ENCODE data around the gene ATP5F1E.
"Not testable (repeated sequence)": the region's sequence is repeated elsewhere in the genome, so short reads cannot be mapped to it uniquely, and the experiment has no call there.

ATP5F1E gene

GRCh38 chr20:59042796-59043631, 10.9 kb upstream of the ATP5F1E start:
- peak; percentile 38 to 93 (median 84) for DNase-seq

- DNase-seq: peak in 1 of 51 donors; percentile 58
Measured at GRCh38 chr20:59042151-59042795, 10.1 kb upstream of the ATP5F1E start, which contains the start of gene PRELID3B. PRELID3B (minus strand) TSS chr20:59042786; CDS start chr20:59042730, 56 bp downstream.

GRCh38 chr20:59041487-59041886, 9.4 kb upstream of the ATP5F1E start:
- DNase-seq: not testable (repeated sequence)

- no peak for DNase-seq
Measured at GRCh38 chr20:59040667-59041066, 8.5 kb upstream of the ATP5F1E start.

- DNase-seq: no peak
Measured at GRCh38 chr20:59039233-59039632, 7.1 kb upstream of the ATP5F1E start.

GRCh38 chr20:59037386-59037785, 5.3 kb upstream of the ATP5F1E start:
- DNase-seq: no peak

GRCh38 chr20:59035381-59035780, 3.2 kb upstream of the ATP5F1E start:
- no peak for DNase-seq

GRCh38 chr20:59033616-59034165, 1.6 kb upstream of the ATP5F1E start:
- no peak for DNase-seq

- DNase-seq: no peak
Measured at GRCh38 chr20:59033093-59033492, 958 bp upstream of the ATP5F1E start.

- no peak for DNase-seq
Measured at GRCh38 chr20:59032713-59033059, 551 bp upstream of the ATP5F1E start.

GRCh38 chr20:59031564-59032022, 542 bp downstream of the ATP5F1E start:
- no peak for DNase-seq

GRCh38 chr20:59030911-59031563, 1.1 kb downstream of the ATP5F1E start:
- DNase-seq: no peak

- no peak for DNase-seq
Measured at GRCh38 chr20:59028812-59029211, 3.3 kb downstream of the ATP5F1E start.

- DNase-seq: no peak
Measured at GRCh38 chr20:59027741-59028320, 4.3 kb downstream of the ATP5F1E start.

- DNase-seq: no peak
Measured at GRCh38 chr20:59026904-59027740, 5.0 kb downstream of the ATP5F1E start.

- DNase-seq: no peak
Measured at GRCh38 chr20:59025511-59025910, 6.6 kb downstream of the ATP5F1E start.

GRCh38 chr20:59025086-59025485, 7.0 kb downstream of the ATP5F1E start:
- no peak for DNase-seq

- DNase-seq: no peak
Measured at GRCh38 chr20:59024111-59024530, 8.0 kb downstream of the ATP5F1E start.

GRCh38 chr20:59023616-59024015, 8.5 kb downstream of the ATP5F1E start:
- DNase-seq: no peak

- no peak for DNase-seq
Measured at GRCh38 chr20:59022754-59023153, 9.4 kb downstream of the ATP5F1E start.

Data from hypothalamus (tissue), 51 donors.